Measurements from ENCODE around the gene NCK2. TPM values are rescaled to one million over a fixed set of nuclear protein-coding genes. Genes with fewer than 3 reads are reported as not detected.
A peak's percentile ranks its signal among the peaks of the same experiment; 100 is the strongest.

The NCK2 gene
- total and polyA plus RNA-seq, 2 of the 13 experiments (the other 11 are each of a cell fraction or from before 2014, with no cell fraction given), result 14.8 to 23.5 TPM

- TF ChIP-seq ZNF574 (CRISPR knock-in tag; IDR thresholded peaks at IDR 0.05) (peak; percentile 50; the same call in 1 of the 2 replicates), ZNF33B (CRISPR knock-in tag; IDR thresholded peaks at IDR 0.05) (no peak), GMEB2 (CRISPR knock-in tag; IDR thresholded peaks at IDR 0.05; ENCODE audit: low read depth) (no peak), GABPB1 (CRISPR knock-in tag; IDR thresholded peaks at IDR 0.05) (peak; percentile 14; the same call in 1 of the 2 replicates), ZGPAT (CRISPR knock-in tag; IDR thresholded peaks at IDR 0.05) (no peak), MLXIP (CRISPR knock-in tag; IDR thresholded peaks at IDR 0.05; ENCODE audit: borderline replicate concordance) (no peak), ZNF687 (CRISPR knock-in tag; IDR thresholded peaks at IDR 0.05) (peak; percentile 64), RAD21 (CRISPR knock-in tag; IDR thresholded peaks at IDR 0.05) (peak; percentile 51; the same call in 1 of the 2 replicates), ZNF570 (CRISPR knock-in tag; IDR thresholded peaks at IDR 0.05; ENCODE audit: borderline replicate concordance) (no peak), ZNF263 (CRISPR knock-in tag; IDR thresholded peaks at IDR 0.05) (peak; percentile 81)
Observed at GRCh38 chr2:105744909-105745853, at the start of gene NCK2 (continued).

Measured in HepG2 (cell line).